Neural progenitor cell (in vitro differentiated cells): ENCODE results near the gene TYSND1.

Experiments used
- CTCF ChIP-seq: fragments of 200-600 bp; sonication (generic); IDR thresholded peaks from 2 replicates; pipeline ENCODE4 v1.5.1; 2017; ENCODE audit warnings: antibody characterized with exemption, mild to moderate bottlenecking
- EZH2 ChIP-seq: fragments of 200-600 bp; sonication (generic); IDR thresholded peaks from 2 replicates; pipeline ENCODE4 v1.6.1; 2017; ENCODE audit warnings: antibody characterized with exemption, mild to moderate bottlenecking, moderate library complexity

GRCh38 chr10:70096016-70096704 lies 50.3 kb downstream of the TYSND1 start:
- no peak for TF ChIP-seq CTCF
- TF ChIP-seq EZH2: no peak
